NCI-H2196 treated with DMSO at 0.1 percent for 48 hours (cell line): ENCODE results near the gene PAX8.

Experiments
- DNase-seq: peaks from one replicate; lab custom pipeline; 2025; ENCODE audit not compliant: unreplicated experiment; lab: John Stamatoyannopoulos, UW

Gene PAX8

GRCh38 chr2:113224647-113225236 is 54.0 kb downstream of the PAX8 start:
- no peak for DNase-seq

- no peak for DNase-seq
Observed at GRCh38 chr2:113223813-113224212, 54.9 kb downstream of the PAX8 start.

- no peak for DNase-seq
Observed at GRCh38 chr2:113221846-113222245, 56.9 kb downstream of the PAX8 start.

GRCh38 chr2:113220970-113221708 is 57.6 kb downstream of the PAX8 start:
- no peak for DNase-seq

- DNase-seq = peak; percentile 8
Observed at GRCh38 chr2:113219889-113220641, 58.7 kb downstream of the PAX8 start.

GRCh38 chr2:113219525-113219888 is 59.2 kb downstream of the PAX8 start:
- no peak for DNase-seq

- no peak for DNase-seq
Observed at GRCh38 chr2:113219092-113219441, 59.7 kb downstream of the PAX8 start.

- no peak for DNase-seq
Observed at GRCh38 chr2:113218283-113219091, 60.2 kb downstream of the PAX8 start.

- no peak for DNase-seq
Observed at GRCh38 chr2:113217455-113218282, 61.1 kb downstream of the PAX8 start.

GRCh38 chr2:113216891-113217454 is 61.7 kb downstream of the PAX8 start:
- DNase-seq = no peak

GRCh38 chr2:113216321-113216720 is 62.4 kb downstream of the PAX8 start:
- DNase-seq = no peak

- no peak for DNase-seq
Observed at GRCh38 chr2:113215056-113215455, 63.7 kb downstream of the PAX8 start.

- no peak for DNase-seq
Observed at GRCh38 chr2:113214141-113214540, 64.6 kb downstream of the PAX8 start.

- DNase-seq = no peak
Observed at GRCh38 chr2:113213061-113213930, 65.4 kb downstream of the PAX8 start.

- no peak for DNase-seq
Observed at GRCh38 chr2:113212245-113213060, 66.3 kb downstream of the PAX8 start.

- no peak for DNase-seq
Observed at GRCh38 chr2:113211226-113212105, 67.3 kb downstream of the PAX8 start.

GRCh38 chr2:113209646-113210171 is 69.0 kb downstream of the PAX8 start:
- no peak for DNase-seq
